CD4-positive, alpha-beta T cell treated with Interleukin-1 beta for 1 hour (primary cell): ENCODE results near the gene ARHGAP28.

ENCODE experiments used
- DNase-seq, 2 donors: peaks; one replicate each; pipeline ENCODE4 v3.0.0-alpha.2; 2020 to 2022

ARHGAP28 gene

GRCh38 chr18:6940451-6940850 lies 210.9 kb downstream of the ARHGAP28 start:
- DNase-seq: no peak

GRCh38 chr18:6941996-6942395 lies 212.5 kb downstream of the ARHGAP28 start:
- no peak for DNase-seq

DNA sequence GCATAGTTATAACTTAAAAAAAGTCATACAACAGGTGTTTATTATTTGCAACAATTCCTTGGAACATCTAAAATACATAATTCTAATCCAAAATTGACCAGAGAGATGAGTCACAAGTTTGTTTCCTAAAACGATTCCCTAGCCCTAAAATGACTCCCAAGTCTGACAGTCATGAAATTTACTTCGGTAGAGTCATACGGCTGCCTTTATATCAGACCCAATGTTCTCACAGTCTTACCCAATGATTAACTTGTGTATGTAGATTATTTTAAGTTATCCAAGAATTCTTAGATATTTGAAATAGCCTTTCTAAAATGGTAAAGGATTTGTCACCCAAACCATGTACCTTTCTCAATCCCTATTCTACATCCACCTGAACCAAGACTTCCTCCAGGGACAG lies 213.2 kb downstream of the ARHGAP28 start:
- DNase-seq: no peak

- no peak for DNase-seq
These were observed 213.6 kb downstream of the ARHGAP28 start for GRCh38 chr18:6943143-6943542.

DNA sequence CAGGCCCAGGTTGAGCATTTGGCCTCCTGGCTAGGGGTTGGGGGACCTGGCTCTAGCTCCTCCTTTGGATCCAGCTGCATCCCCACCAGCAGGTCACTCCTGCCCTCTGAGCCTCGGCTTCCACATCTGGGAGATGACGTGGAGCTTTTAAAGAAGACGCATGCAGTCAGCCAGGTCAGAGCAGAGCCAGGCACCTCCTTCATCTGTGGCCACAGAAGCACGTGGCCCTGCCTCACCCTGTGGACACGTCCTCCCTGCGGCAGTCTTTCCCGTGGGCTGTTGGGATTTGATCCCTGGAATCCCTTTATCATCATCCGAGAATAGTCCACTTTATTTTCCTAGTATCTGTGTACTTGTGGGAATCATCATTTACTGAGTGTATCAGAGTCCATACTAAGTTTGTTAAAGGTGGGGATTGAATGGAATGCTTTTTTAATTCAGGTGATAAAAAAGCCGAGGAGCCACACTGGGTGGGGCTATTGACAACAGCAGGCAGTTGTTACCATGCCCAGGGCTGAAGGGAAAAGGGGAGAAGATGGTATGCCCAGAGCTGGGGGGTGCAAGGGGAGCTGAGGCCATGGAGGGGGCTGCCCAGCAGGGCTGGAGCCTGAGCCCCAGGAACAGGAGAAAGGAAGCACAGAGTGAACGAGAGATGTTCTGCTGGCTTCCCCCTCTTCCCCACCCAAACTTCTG lies 218.0 kb downstream of the ARHGAP28 start:
- DNase-seq: no peak

- no peak for DNase-seq
These were observed 219.0 kb downstream of the ARHGAP28 start for GRCh38 chr18:6948281-6949055.

- no peak for DNase-seq
These were observed 220.5 kb downstream of the ARHGAP28 start for GRCh38 chr18:6949800-6950586.

GRCh38 chr18:6950641-6951040 lies 221.1 kb downstream of the ARHGAP28 start:
- DNase-seq: no peak

DNA sequence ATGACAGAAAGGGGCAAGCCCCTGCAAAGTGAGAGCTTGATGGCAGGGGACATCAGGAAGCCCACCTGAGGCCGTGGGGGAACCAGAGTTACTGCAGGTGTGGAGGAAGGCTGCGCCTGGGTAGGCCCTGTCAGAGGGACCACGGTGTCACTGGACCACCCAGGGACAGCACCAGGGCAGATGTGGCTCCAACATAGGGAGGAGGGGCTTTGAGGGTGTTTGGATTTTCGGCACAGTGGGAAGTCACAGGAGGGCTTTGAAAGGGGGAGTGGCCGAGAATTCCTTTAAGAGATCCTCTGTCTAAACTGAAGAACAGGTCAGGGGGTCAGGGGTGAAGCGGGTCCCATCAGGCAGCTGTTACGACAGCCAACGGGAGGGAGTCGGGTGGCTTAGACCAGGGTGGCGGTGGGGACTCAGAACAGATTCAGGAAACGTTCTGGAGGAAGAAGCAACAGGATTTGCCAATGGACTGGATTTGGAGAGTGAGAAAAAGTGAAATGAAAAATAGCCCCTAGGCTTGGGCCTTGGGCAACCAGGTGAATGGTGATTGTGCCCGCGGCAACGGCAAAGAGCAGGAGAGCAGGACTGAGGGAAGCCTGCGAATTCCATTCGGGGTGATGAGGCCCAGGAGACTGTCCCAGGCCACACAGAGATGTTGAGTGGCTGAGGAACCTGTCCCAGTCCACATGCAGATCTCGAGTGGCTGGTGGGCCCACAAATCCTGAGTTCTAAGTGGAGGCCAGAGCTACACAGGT lies 222.0 kb downstream of the ARHGAP28 start:
- DNase-seq: no peak

GRCh38 chr18:6954501-6954900 lies 225.0 kb downstream of the ARHGAP28 start:
- DNase-seq: no peak

- DNase-seq: no peak
These were observed 225.8 kb downstream of the ARHGAP28 start for GRCh38 chr18:6955304-6955703.

- DNase-seq: no peak
These were observed 227.0 kb downstream of the ARHGAP28 start for GRCh38 chr18:6956495-6956894.

DNA sequence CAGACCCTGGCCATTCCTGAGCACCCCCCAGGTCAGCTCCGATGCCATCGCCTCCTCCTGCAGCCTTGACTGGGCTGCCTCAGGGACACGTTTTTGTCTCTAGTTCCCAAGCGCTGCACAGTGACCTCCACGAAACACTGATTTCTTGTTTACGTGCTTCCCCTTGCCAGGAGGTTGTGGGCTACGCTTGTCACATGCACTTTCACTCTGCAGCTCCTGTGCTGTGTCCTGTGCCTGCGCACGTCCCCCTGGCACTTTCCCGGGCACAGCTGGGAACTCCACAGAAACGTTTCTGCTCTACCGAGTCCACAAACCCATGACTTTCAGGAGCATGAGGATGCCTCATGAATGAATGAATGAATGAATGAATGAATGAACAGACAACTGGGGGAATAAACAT lies 227.5 kb downstream of the ARHGAP28 start:
- no peak for DNase-seq

- no peak for DNase-seq
These were observed 229.6 kb downstream of the ARHGAP28 start for GRCh38 chr18:6959110-6959509.

GRCh38 chr18:6960124-6960523 lies 230.6 kb downstream of the ARHGAP28 start:
- no peak for DNase-seq

DNA sequence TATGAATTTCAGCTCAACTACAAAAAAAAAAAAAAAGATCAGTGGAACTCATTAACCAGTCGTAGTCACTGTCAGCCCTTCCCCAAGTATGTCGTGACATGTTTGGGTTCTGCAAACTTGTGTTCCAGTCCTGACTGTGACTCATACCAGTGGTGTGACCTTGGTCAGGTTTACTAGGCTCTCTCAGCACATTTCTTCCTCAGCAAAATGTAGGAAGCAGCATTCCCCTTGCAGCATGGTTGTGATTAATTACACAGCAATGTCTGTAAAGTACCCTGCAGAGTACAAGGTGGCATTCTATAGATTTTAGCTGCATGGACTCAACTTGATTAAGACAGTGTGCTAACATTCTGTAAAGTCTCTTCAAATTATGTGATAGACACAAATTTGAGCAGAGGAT lies 231.1 kb downstream of the ARHGAP28 start:
- DNase-seq: no peak

- no peak for DNase-seq
These were observed 231.8 kb downstream of the ARHGAP28 start for GRCh38 chr18:6961331-6961730.

DNA sequence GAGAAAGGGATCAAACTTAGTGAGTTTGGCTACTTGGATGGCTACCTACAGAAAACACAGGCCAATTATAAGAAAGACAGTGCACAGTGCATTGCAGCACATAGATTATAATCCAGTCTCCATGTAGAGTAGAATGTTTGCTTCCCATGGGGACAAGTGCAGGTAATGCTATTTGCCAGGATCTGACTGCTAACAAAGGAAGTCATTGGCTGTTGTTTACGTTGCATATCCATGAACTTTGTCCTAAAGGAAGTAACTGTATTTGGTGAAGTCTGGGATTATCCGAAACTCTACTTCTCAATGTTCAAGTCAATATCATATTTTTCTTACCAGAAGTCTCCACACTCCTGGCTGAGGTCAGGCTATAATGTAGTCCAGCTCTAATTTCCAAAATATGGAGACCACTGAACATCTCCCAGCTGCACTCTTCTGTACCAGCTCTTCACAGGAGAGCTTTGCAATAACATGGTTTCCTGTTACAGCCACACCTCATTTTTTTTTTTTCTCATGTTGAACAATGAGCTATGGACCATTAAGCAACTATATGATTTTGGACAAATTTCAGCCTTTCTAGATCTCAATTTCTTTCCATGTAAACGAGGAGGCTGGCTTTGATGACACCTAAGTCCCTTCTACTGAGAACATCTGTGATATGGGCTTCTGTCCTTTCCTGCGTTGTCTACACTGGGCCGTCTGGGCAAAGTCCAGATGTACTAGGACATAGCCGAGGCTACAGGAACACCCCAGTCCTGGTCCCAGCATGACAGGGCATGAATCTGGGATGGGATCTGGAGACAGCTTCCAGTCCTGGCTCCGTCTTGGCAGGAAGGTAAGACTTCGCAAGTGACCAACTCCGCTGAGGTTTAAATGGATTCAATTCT lies 233.3 kb downstream of the ARHGAP28 start:
- DNase-seq: no peak

DNA sequence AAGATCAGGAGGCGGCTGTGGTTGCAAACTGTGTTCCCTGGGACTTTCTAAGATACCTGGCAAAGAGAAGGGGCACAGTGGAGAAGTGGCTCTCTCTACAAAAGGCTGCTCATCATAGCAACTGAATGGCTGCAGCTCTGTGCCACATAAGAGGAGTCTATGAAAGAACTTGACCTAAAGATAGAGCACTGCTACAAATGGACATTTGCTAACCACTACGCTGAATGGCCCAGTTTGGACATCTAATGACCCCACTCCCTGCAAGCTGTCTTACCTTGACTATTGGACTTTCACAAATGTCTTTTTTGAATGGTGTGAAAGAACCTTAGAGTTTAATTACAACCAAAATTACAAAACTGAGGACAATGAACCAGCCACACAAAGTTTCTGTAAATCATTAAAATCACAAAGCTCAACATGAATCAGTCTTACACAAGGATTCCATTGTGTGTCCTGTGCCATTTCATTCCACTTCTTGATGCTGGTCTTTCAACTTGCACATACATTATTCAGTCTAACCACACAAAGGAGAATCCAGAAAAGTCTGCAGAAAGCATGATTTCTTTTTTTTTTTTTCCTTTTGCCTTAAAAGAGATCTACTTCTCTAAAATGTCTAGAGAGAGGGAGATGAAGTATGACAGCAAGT lies 234.1 kb downstream of the ARHGAP28 start:
- no peak for DNase-seq
